Aorta (tissue), 5 donors: ENCODE data around the gene PLD1. TPM values are rescaled to one million over a fixed set of nuclear protein-coding genes. Genes with fewer than 3 reads are reported as not detected.
"Not testable (repeated sequence)": the region's sequence is repeated elsewhere in the genome, so short reads cannot be mapped to it uniquely, and the experiment has no call there.

ENCODE experiments used
- ATAC-seq: fragments of 200-7000 bp; cut with Tn5 transposase; one replicate; pipeline ENCODE4 v1.9.1; 2022; ENCODE audit warnings: moderate library complexity; ENCODE audit not compliant: low FRiP score
- DNase-seq, 2 donors: peaks; one replicate each; pipeline ENCODE4 v3.0.0-alpha.2; 2020
- H3K27ac ChIP-seq, 2 donors: one replicate each; pipeline ENCODE4 v1.5.1; 2013; ENCODE audit warnings: low read length in 2 of 2, mild to moderate bottlenecking in 2 of 2, moderate library complexity in 2 of 2, control low read depth in 1 of 2, inconsistent platforms in 1 of 2, low read depth in 1 of 2
- H3K27me3 ChIP-seq, 2 donors: one replicate each; pipeline ENCODE4 v1.6.1; 2013; ENCODE audit warnings: control low read depth in 1 of 2, low read length in 1 of 2, mild to moderate bottlenecking in 1 of 2, moderate library complexity in 1 of 2; ENCODE audit not compliant: insufficient read depth in 2 of 2, control insufficient read depth in 1 of 2
- H3K36me3 ChIP-seq, 2 donors: one replicate each; pipeline ENCODE4 v1.6.1; 2013; ENCODE audit warnings: control low read depth in 1 of 2, low read length in 1 of 2, mild to moderate bottlenecking in 1 of 2; ENCODE audit not compliant: insufficient read depth in 2 of 2, control insufficient read depth in 1 of 2
- H3K4me1 ChIP-seq, 2 donors: one replicate each; pipeline ENCODE4 v1.6.1; 2013; ENCODE audit warnings: low read length in 2 of 2, control low read depth in 1 of 2, mild to moderate bottlenecking in 1 of 2, moderate library complexity in 1 of 2; ENCODE audit not compliant: insufficient read depth in 2 of 2, control insufficient read depth in 1 of 2
- H3K4me3 ChIP-seq, 2 donors: one replicate each; pipeline ENCODE4 v1.5.1; 2013; ENCODE audit warnings: low read length in 2 of 2, control low read depth in 1 of 2, mild to moderate bottlenecking in 1 of 2
- H3K9me3 ChIP-seq: one replicate; pipeline ENCODE4 v1.6.1; 2013; ENCODE audit warnings: mild to moderate bottlenecking, low read length; ENCODE audit not compliant: control insufficient read depth
- WGBS, 2 donors: extraction: QIAGEN DNeasy Blood & Tissue Kit; methylation state at CpG; one replicate each; pipeline ENCODE4 v1.1.7; 2013; 5-methylcytosine and 5-hydroxymethylcytosine counted together
- intact Hi-C, 2 donors: fragments of 100-400 bp; cut with DNase I; formaldehyde crosslinking; loops; one replicate each; pipeline versions ENCODE4 v1.14.2 to v1.15.0; 2022
- polyA plus RNA-seq, 2 donors: library from polyadenylated mRNA; stranded (reverse); fragments of 200-250 nt; gene quantifications; one replicate each; pipeline ENCODE4 v1.2.3, GENCODE V29; 2013
- total RNA-seq, 2 donors: library from RNA; stranded (reverse); fragmentation: NEBNext Ultra II Directional; extraction: Animal tissue kit (Norgen Biotek cat#: 25700); gene quantifications; one replicate each; pipeline ENCODE4 v1.2.1, GENCODE V29; 2021
- donor health status: healthy with polysubstance abuse.
- donor health status: Bipolar disorder and iron deficiency.
- donor health status: DM: no; HTN: no; CAD: no.
- donor health status: DM: no; HTN: no; CAD: no.
- donor health status: DM: yes; HTN: yes; CAD: no.

The PLD1 gene
- total and polyA plus RNA-seq, 4 donors, result 19.1 to 41.3 (median 25.6) TPM

- H3K36me3 ChIP-seq, H3K27me3 ChIP-seq, H3K27ac ChIP-seq, DNase-seq, H3K4me3 ChIP-seq, ATAC-seq, H3K9me3 ChIP-seq, intact Hi-C loops, H3K4me1 ChIP-seq: not testable (repeated sequence)
- WGBS, 2 donors, result 93 to 98% methylated on average over 9 of the region's 9 CpGs
Measured at GRCh38 chr3:171692551-171692950, 117.7 kb downstream of the PLD1 start.

GRCh38 chr3:171691485-171691884 is 118.8 kb downstream of the PLD1 start:
- H3K36me3 ChIP-seq, result peaks cover 0 to 3% of the 10 kb centered on the region in 2 donors
- H3K27ac ChIP-seq, result no peak overlapping the region
- H3K4me3 ChIP-seq, result no peak overlapping the region
- no peaks in the 10 kb centered on the region for H3K4me1 ChIP-seq
- ATAC-seq (no peak), DNase-seq (no peak)
- H3K9me3 ChIP-seq, result no peaks in the 10 kb centered on the region
- WGBS, 2 donors, result 97 to 100% methylated on average over 1 of the region's 1 CpG
- intact Hi-C loops, result no loop called here
- no peaks in the 10 kb centered on the region for H3K27me3 ChIP-seq

GRCh38 chr3:171690281-171690680 is 120.0 kb downstream of the PLD1 start:
- ATAC-seq (no peak), DNase-seq (no peak)
- H3K4me3 ChIP-seq, result no peak overlapping the region
- intact Hi-C loops, result no loop called here
- no peaks in the 10 kb centered on the region for H3K9me3 ChIP-seq
- H3K27ac ChIP-seq, result no peak overlapping the region
- peaks cover 0 to 6% of the 10 kb centered on the region in 2 donors for H3K36me3 ChIP-seq
- H3K4me1 ChIP-seq, result no peaks in the 10 kb centered on the region
- no peaks in the 10 kb centered on the region for H3K27me3 ChIP-seq

- WGBS, 2 donors, result 69 to 71% methylated on average over 8 of the region's 8 CpGs
- H3K27me3 ChIP-seq, result no peaks in the 10 kb centered on the region
- H3K9me3 ChIP-seq, result no peaks in the 10 kb centered on the region
- peaks cover 0 to 8% of the 10 kb centered on the region in 2 donors for H3K36me3 ChIP-seq
- DNase-seq (no peak), ATAC-seq (no peak)
- no peak overlapping the region for H3K27ac ChIP-seq
- intact Hi-C loops, result no loop called here
- no peaks in the 10 kb centered on the region for H3K4me1 ChIP-seq
- no peak overlapping the region for H3K4me3 ChIP-seq
Measured at GRCh38 chr3:171688593-171688992, 121.7 kb downstream of the PLD1 start.

- Histone ChIP-seq H3K36me3 (peaks cover 2 to 8% of the 10 kb centered on the region in 2 donors), H3K9me3 (no peaks in the 10 kb centered on the region), H3K27ac (no peak overlapping the region), H3K27me3 (no peaks in the 10 kb centered on the region), H3K4me3 (no peak overlapping the region), H3K4me1 (no peaks in the 10 kb centered on the region)
- DNase-seq (no peak), ATAC-seq (no peak)
- intact Hi-C loops, result no loop called here
Measured at GRCh38 chr3:171688002-171688401, 122.3 kb downstream of the PLD1 start.

GRCh38 chr3:171687581-171687980 is 122.7 kb downstream of the PLD1 start:
- no peaks in the 10 kb centered on the region for H3K27me3 ChIP-seq
- H3K4me3 ChIP-seq, result no peak overlapping the region
- no peak for DNase-seq
- H3K36me3 ChIP-seq, result peaks cover 2 to 8% of the 10 kb centered on the region in 2 donors
- H3K9me3 ChIP-seq, result no peaks in the 10 kb centered on the region
- intact Hi-C loops, result no loop called here
- ATAC-seq, result no peak
- no peak overlapping the region for H3K27ac ChIP-seq
- H3K4me1 ChIP-seq, result no peaks in the 10 kb centered on the region

- no peaks in the 10 kb centered on the region for H3K27me3 ChIP-seq
- no peak overlapping the region for H3K4me3 ChIP-seq
- no peak for DNase-seq
- no peaks in the 10 kb centered on the region for H3K9me3 ChIP-seq
- no peak overlapping the region for H3K27ac ChIP-seq
- WGBS, 2 donors, result 93% methylated on average over 5 of the region's 5 CpGs
- no peak for ATAC-seq
- intact Hi-C loops, result no loop called here
- H3K36me3 ChIP-seq, result peaks cover 2 to 8% of the 10 kb centered on the region in 2 donors
- no peaks in the 10 kb centered on the region for H3K4me1 ChIP-seq
Measured at GRCh38 chr3:171687064-171687463, 123.2 kb downstream of the PLD1 start.

- DNase-seq, result no peak
- intact Hi-C loops, result no loop called here
Measured at GRCh38 chr3:171685116-171685895, 125.0 kb downstream of the PLD1 start.

GRCh38 chr3:171684221-171684620 is 126.1 kb downstream of the PLD1 start:
- Histone ChIP-seq H3K9me3 (no peaks in the 10 kb centered on the region), H3K27ac (no peak overlapping the region), H3K4me1 (no peaks in the 10 kb centered on the region), H3K36me3 (peaks cover 2 to 8% of the 10 kb centered on the region in 2 donors), H3K4me3 (no peak overlapping the region), H3K27me3 (no peaks in the 10 kb centered on the region)
- DNase-seq (no peak), ATAC-seq (no peak)
- WGBS, 2 donors, result 88 to 92% methylated on average over 2 of the region's 2 CpGs
- intact Hi-C loops, result no loop called here

More at GRCh38 chr3:171685116-171685895, 125.0 kb downstream of the PLD1 start:
- no peak for ATAC-seq
- H3K27me3 ChIP-seq, result no peaks in the 10 kb centered on the region
- H3K9me3 ChIP-seq, result no peaks in the 10 kb centered on the region
- H3K4me1 ChIP-seq, result no peaks in the 10 kb centered on the region
- H3K4me3 ChIP-seq, result no peak overlapping the region
- H3K36me3 ChIP-seq, result peaks cover 2 to 8% of the 10 kb centered on the region in 2 donors
- WGBS, 2 donors, result 89 to 93% methylated on average over 6 of the region's 6 CpGs
- H3K27ac ChIP-seq, result no peak overlapping the region
